Measurements from ENCODE around the gene CERT1.
"Not testable (repeated sequence)": the region's sequence is repeated elsewhere in the genome, so short reads cannot be mapped to it uniquely, and the experiment has no call there.

CERT1 gene

GRCh38 chr5:75510836-75511434 lies 494 bp downstream of the CERT1 start:
- H3K9ac ChIP-seq (ENCODE audit: insufficient read length, low read depth) = peak overlapping the region; percentile 92
- DNase-seq (ENCODE audit: low read depth, low spot score) = no peak
- H3K4me1 ChIP-seq (ENCODE audit: insufficient read depth, insufficient read length) = no peaks in the 10 kb centered on the region
- TF ChIP-seq SUZ12 (IDR thresholded peaks at IDR 0.05; ENCODE audit: extremely low read depth, insufficient read depth, insufficient read length) (no peak), YY1 (IDR thresholded peaks at IDR 0.05; ENCODE audit: insufficient read depth, insufficient read length) (no peak), ZNF274 (IDR thresholded peaks at IDR 0.05; ENCODE audit: low read depth, low read length) (no peak)
- H3K4me3 ChIP-seq (ENCODE audit: insufficient read length, low read depth) = peak overlapping the region; percentile 88
- H3K36me3 ChIP-seq (ENCODE audit: insufficient read depth, insufficient read length, low read length) = no peaks in the 10 kb centered on the region
- H3K9me3 ChIP-seq (ENCODE audit: insufficient read depth, low read length) = no peaks in the 10 kb centered on the region
- no peaks in the 10 kb centered on the region for H3K27me3 ChIP-seq (ENCODE audit: insufficient read depth, insufficient read length)

- TF ChIP-seq YY1 (IDR thresholded peaks at IDR 0.05; ENCODE audit: insufficient read depth, insufficient read length) (no peak), SUZ12 (IDR thresholded peaks at IDR 0.05; ENCODE audit: extremely low read depth, insufficient read depth, insufficient read length) (no peak), ZNF274 (IDR thresholded peaks at IDR 0.05; ENCODE audit: low read depth, low read length) (no peak)
- no peaks in the 10 kb centered on the region for H3K36me3 ChIP-seq (ENCODE audit: insufficient read depth, insufficient read length, low read length)
- H3K4me3 ChIP-seq (ENCODE audit: insufficient read length, low read depth) = peak overlapping the region; percentile 88
- DNase-seq (ENCODE audit: low read depth, low spot score) = peak; percentile 5
- no peaks in the 10 kb centered on the region for H3K4me1 ChIP-seq (ENCODE audit: insufficient read depth, insufficient read length)
- H3K9ac ChIP-seq (ENCODE audit: insufficient read length, low read depth) = peak overlapping the region; percentile 92
- no peaks in the 10 kb centered on the region for H3K9me3 ChIP-seq (ENCODE audit: insufficient read depth, low read length)
- no peaks in the 10 kb centered on the region for H3K27me3 ChIP-seq (ENCODE audit: insufficient read depth, insufficient read length)
Measured at GRCh38 chr5:75510417-75510835, 1.0 kb downstream of the CERT1 start.

GRCh38 chr5:75509956-75510355 lies 1.5 kb downstream of the CERT1 start:
- H3K4me3 ChIP-seq (ENCODE audit: insufficient read length, low read depth) = peak overlapping the region; percentile 88
- TF ChIP-seq SUZ12 (IDR thresholded peaks at IDR 0.05; ENCODE audit: extremely low read depth, insufficient read depth, insufficient read length) (no peak), ZNF274 (IDR thresholded peaks at IDR 0.05; ENCODE audit: low read depth, low read length) (no peak), YY1 (IDR thresholded peaks at IDR 0.05; ENCODE audit: insufficient read depth, insufficient read length) (no peak)
- no peak for DNase-seq (ENCODE audit: low read depth, low spot score)
- H3K4me1 ChIP-seq (ENCODE audit: insufficient read depth, insufficient read length) = no peaks in the 10 kb centered on the region
- no peak overlapping the region for H3K9ac ChIP-seq (ENCODE audit: insufficient read length, low read depth)
- H3K36me3 ChIP-seq (ENCODE audit: insufficient read depth, insufficient read length, low read length) = no peaks in the 10 kb centered on the region
- no peaks in the 10 kb centered on the region for H3K27me3 ChIP-seq (ENCODE audit: insufficient read depth, insufficient read length)
- H3K9me3 ChIP-seq (ENCODE audit: insufficient read depth, low read length) = no peaks in the 10 kb centered on the region

- DNase-seq (ENCODE audit: low read depth, low spot score) = no peak
- no peaks in the 10 kb centered on the region for H3K27me3 ChIP-seq (ENCODE audit: insufficient read depth, insufficient read length)
- peaks cover 4% of the 10 kb centered on the region for H3K36me3 ChIP-seq (ENCODE audit: insufficient read depth, insufficient read length, low read length)
- peak overlapping the region; percentile 8 for H3K4me3 ChIP-seq (ENCODE audit: insufficient read length, low read depth)
- TF ChIP-seq YY1 (IDR thresholded peaks at IDR 0.05; ENCODE audit: insufficient read depth, insufficient read length) (no peak), SUZ12 (IDR thresholded peaks at IDR 0.05; ENCODE audit: extremely low read depth, insufficient read depth, insufficient read length) (no peak), ZNF274 (IDR thresholded peaks at IDR 0.05; ENCODE audit: low read depth, low read length) (no peak)
- no peaks in the 10 kb centered on the region for H3K9me3 ChIP-seq (ENCODE audit: insufficient read depth, low read length)
- H3K4me1 ChIP-seq (ENCODE audit: insufficient read depth, insufficient read length) = no peaks in the 10 kb centered on the region
- no peak overlapping the region for H3K9ac ChIP-seq (ENCODE audit: insufficient read length, low read depth)
Measured at GRCh38 chr5:75509546-75509945, 1.9 kb downstream of the CERT1 start.

GRCh38 chr5:75507841-75508240 lies 3.6 kb downstream of the CERT1 start:
- H3K4me1 ChIP-seq (ENCODE audit: insufficient read depth, insufficient read length) = no peaks in the 10 kb centered on the region
- TF ChIP-seq ZNF274 (IDR thresholded peaks at IDR 0.05; ENCODE audit: low read depth, low read length) = no peak
- TF ChIP-seq SUZ12 (IDR thresholded peaks at IDR 0.05; ENCODE audit: extremely low read depth, insufficient read depth, insufficient read length) = no peak
- TF ChIP-seq YY1 (IDR thresholded peaks at IDR 0.05; ENCODE audit: insufficient read depth, insufficient read length) = no peak
- peaks cover 8% of the 10 kb centered on the region for H3K36me3 ChIP-seq (ENCODE audit: insufficient read depth, insufficient read length, low read length)
- no peak overlapping the region for H3K4me3 ChIP-seq (ENCODE audit: insufficient read length, low read depth)
- H3K9ac ChIP-seq (ENCODE audit: insufficient read length, low read depth) = no peak overlapping the region
- no peak for DNase-seq (ENCODE audit: low read depth, low spot score)
- H3K27me3 ChIP-seq (ENCODE audit: insufficient read depth, insufficient read length) = no peaks in the 10 kb centered on the region
- no peaks in the 10 kb centered on the region for H3K9me3 ChIP-seq (ENCODE audit: insufficient read depth, low read length)

GRCh38 chr5:75505112-75505511 lies 6.3 kb downstream of the CERT1 start:
- not testable (repeated sequence) for H3K4me3 ChIP-seq (ENCODE audit: insufficient read length, low read depth); H3K9me3 ChIP-seq (ENCODE audit: insufficient read depth, low read length); H3K27me3 ChIP-seq (ENCODE audit: insufficient read depth, insufficient read length); DNase-seq (ENCODE audit: low read depth, low spot score); H3K9ac ChIP-seq (ENCODE audit: insufficient read length, low read depth); H3K36me3 ChIP-seq (ENCODE audit: insufficient read depth, insufficient read length, low read length); H3K4me1 ChIP-seq (ENCODE audit: insufficient read depth, insufficient read length)

GRCh38 chr5:75498875-75499274 lies 12.6 kb downstream of the CERT1 start:
- H3K4me3 ChIP-seq (ENCODE audit: insufficient read length, low read depth); H3K4me1 ChIP-seq (ENCODE audit: insufficient read depth, insufficient read length); H3K9ac ChIP-seq (ENCODE audit: insufficient read length, low read depth); DNase-seq (ENCODE audit: low read depth, low spot score); H3K36me3 ChIP-seq (ENCODE audit: insufficient read depth, insufficient read length, low read length); H3K27me3 ChIP-seq (ENCODE audit: insufficient read depth, insufficient read length): not testable (repeated sequence)
- H3K9me3 ChIP-seq (ENCODE audit: insufficient read depth, low read length) = peaks cover 11% of the 10 kb centered on the region; the same call in 1 of the 2 replicates

Measured in NT2/D1 (cell line).